KOPT-K1 (cell line): ENCODE data around the gene GADL1.

Source experiments
- H3K27ac ChIP-seq: fragments of 200-600 bp; sonication (generic); 2 replicates; pipeline ENCODE4 v1.5.1; 2016; ENCODE audit warnings: antibody characterized with exemption, mild to moderate bottlenecking, low read depth, low read length; ENCODE audit not compliant: poor library complexity, severe bottlenecking
- H3K36me3 ChIP-seq: fragments of 200-600 bp; sonication (generic); 2 replicates; pipeline ENCODE4 v1.5.1; 2017; ENCODE audit warnings: antibody characterized with exemption, mild to moderate bottlenecking, low read length, moderate library complexity; ENCODE audit not compliant: insufficient read depth
- H3K9me3 ChIP-seq: fragments of 200-600 bp; sonication (generic); 2 replicates; pipeline ENCODE4 v1.5.1; 2017; ENCODE audit warnings: antibody characterized with exemption, low read length, mild to moderate bottlenecking; ENCODE audit not compliant: insufficient read depth, poor library complexity, severe bottlenecking

GADL1 gene, protein sequence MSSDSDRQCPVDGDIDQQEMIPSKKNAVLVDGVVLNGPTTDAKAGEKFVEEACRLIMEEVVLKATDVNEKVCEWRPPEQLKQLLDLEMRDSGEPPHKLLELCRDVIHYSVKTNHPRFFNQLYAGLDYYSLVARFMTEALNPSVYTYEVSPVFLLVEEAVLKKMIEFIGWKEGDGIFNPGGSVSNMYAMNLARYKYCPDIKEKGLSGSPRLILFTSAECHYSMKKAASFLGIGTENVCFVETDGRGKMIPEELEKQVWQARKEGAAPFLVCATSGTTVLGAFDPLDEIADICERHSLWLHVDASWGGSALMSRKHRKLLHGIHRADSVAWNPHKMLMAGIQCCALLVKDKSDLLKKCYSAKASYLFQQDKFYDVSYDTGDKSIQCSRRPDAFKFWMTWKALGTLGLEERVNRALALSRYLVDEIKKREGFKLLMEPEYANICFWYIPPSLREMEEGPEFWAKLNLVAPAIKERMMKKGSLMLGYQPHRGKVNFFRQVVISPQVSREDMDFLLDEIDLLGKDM

DNA sequence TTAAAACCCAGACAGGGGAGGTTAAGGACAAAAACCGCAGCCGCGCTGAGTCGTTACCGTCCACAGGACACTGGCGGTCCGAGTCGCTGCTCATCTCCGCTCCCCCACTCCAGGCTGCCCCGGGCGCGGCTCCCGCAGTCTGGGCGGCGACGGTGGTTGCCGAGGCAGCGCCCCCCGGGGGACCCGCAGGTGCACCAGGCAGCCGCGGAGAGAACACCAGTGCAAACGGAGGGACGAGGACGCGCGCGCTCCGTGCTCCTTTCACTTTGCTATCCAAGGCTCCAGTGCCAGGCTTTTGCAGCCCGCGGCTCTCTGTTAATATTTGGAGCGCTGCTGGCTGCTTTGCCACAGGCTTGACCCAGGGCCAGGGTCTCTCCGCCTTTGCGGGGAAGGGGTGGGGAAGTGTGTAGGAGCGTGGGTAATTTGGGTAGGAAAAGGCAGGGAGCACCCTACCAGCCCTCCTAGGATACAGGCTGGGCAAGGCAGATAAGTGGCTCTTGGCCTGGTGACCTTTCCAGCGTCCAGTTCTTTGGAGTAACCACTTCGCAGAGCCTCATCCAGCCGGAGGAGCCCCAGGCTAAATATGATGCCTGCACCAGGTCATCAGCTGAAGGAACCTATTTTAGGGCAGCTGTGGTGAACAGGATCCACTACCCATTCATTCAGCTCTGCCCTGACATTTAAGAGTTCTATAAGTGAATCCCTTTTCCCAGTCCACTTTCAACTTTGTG lies at the start of gene GADL1:
GADL1 (minus strand) TSS at position 141 of the 731 bp plus-strand sequence; CDS start at position 94, 47 bp downstream.
- no peaks in the 10 kb centered on the region for H3K9me3 ChIP-seq
- no peaks in the 10 kb centered on the region for H3K36me3 ChIP-seq
- H3K27ac ChIP-seq, result no peak within 1 kb of the TSS

DNA sequence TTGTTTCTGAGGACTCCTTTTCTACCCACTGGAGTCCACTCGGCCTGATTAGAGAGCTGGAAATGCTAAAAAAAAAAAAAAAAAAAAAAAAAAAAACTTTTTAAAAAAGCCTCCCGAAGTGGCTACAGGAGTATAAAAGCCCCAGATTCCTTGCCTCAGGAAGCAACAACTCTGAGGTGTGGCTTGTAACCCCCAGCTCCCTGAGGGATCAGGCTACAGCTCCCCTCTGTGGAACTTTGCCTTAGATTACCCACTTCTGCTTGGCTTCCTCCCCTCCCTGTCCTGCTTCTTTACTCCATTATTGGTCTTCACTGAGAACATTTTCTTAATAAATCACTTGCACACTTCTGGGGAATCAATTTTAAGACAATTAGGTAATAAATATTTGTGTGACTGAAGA lies 49.7 kb upstream of the GADL1 start:
- no peak overlapping the region for H3K27ac ChIP-seq
- H3K36me3 ChIP-seq, result no peaks in the 10 kb centered on the region
- no peaks in the 10 kb centered on the region for H3K9me3 ChIP-seq

DNA sequence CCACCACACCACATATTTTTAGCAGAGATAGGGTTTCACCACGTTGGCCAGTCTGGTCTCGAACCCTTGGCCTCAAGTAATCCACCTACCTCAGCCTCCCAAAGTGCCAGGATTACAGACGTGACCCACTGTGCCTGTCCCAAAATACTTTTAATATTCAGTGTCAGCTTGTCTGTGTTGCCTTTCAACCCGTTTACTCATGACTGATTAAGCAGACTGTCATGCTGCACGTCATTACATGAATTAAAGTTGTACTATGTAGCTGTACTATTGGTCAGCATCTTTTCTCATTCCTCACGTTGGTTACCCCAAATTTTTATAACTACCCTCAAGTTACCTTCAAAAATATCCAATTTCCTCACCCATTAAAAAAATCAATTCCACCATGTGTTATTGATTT lies 48.7 kb upstream of the GADL1 start:
- no peaks in the 10 kb centered on the region for H3K9me3 ChIP-seq
- H3K36me3 ChIP-seq, result no peaks in the 10 kb centered on the region
- H3K27ac ChIP-seq, result no peak overlapping the region

DNA sequence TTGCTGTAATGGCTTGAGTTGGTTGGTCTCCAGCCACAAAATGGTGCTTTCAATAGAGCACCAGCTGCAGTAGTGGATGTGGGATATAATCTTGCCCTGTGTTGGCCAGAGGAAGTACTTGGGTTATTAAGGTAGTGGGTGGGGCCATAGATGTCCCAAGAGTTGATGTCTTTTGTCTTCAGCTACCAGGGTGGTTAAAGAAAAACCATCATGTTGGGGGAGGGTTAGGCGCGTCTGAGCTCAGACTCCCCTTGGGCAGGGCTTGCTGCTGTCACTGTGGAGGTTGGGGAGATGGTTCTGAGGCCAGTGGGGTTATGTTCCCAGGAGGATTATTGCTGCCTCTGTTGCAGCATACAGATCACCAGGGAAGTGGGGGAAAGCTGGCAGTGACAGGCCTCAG lies 46.9 kb upstream of the GADL1 start:
- H3K27ac ChIP-seq, result no peak overlapping the region
- H3K36me3 ChIP-seq, result no peaks in the 10 kb centered on the region
- no peaks in the 10 kb centered on the region for H3K9me3 ChIP-seq

DNA sequence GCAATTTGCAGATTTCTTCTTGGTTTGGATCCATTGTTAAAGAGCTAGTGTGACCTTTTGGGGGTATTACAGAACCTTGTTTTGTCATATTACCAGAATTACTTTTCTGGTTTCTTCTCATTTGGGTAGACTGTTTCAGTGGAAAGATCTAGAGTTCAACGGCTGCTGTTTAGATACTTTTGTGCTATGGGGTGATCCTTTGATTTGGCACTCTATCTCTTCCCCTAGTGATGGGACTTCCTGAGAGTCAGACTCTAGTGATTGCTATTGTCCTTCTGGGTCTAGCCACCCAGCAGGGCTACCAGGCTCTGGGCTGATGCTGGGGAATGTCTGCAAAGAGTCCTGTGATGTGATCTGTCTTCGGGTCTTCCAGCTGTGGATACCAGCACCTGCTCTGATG lies 46.3 kb upstream of the GADL1 start:
- Histone ChIP-seq H3K27ac (no peak overlapping the region), H3K9me3 (no peaks in the 10 kb centered on the region), H3K36me3 (no peaks in the 10 kb centered on the region)

DNA sequence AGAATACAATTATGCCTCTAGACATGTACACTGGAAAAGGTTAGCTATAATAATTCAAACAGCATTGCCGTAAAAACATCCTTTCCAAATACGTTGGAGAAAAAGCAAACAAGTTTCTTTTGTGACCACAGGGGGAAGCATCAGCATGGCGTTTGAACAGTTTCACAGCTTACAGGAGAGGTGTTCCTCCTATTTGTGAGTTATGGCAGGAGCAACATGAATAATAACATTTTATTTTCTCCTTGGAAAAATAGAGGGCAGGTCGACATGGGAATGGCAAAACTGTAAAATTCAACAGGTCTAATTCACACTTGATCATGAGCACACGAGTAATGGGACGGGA lies 39.7 kb upstream of the GADL1 start:
- no peak overlapping the region for H3K27ac ChIP-seq
- H3K36me3 ChIP-seq, result no peaks in the 10 kb centered on the region
- no peaks in the 10 kb centered on the region for H3K9me3 ChIP-seq

DNA sequence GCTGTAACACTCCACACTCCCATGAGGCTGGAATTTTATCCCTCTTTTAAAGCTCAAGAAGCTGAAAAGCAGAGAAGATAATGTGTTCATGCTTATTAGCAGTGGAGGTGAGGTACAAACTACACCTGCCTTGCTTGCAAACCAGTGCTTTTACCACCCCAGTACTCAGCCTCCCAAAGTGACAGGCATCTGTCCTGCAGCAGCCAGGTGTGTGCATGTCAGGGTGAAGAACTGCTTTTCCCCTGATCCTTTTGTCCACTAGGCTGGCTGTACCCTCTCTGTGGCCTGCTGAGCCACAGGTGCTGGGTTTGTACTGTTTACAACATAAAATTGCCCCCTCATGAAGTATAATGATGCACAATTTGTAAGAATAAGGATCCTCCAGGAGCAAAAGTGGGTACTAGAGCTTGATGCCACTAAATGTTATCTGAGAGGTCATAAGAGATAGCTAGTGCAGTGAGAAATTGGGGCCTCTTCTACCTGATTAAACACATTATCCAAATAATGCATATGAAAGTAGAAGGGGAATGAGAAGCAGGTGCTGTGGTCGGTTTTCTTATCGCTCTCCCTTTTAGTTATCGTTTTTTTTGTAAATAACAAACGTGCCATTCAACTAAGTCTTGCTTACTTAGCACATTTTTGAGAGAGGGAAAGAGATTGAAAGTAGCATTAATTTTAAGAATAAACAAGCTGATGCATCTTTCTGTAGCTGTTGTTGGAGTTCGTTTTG lies 39.2 kb upstream of the GADL1 start:
- Histone ChIP-seq H3K27ac (no peak overlapping the region), H3K36me3 (no peaks in the 10 kb centered on the region), H3K9me3 (no peaks in the 10 kb centered on the region)

DNA sequence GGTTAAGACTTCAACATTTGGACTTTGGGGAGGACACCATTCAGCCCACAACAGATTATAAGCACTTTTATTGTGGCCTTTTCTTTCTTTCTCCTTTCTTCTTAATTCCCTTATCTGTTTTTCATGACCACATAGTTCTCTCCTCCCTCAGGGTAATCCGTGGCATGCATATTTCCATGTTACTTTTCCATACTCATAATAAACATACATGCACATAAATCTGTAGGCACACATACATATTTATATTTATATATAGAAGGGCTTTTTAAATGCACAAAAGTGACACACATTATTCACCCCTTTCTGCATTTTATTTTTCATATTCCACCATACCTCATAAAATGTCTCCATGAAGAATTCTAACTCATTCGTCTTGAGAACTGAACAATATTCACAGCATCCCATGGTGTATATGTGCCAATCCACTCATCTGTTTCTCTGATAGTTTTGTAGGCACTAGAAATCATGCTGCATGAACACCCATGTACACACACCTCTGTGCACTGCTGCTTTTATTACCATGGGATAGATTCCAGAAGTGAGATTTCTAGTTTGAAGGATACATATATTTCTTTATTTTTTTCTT lies 38.1 kb upstream of the GADL1 start:
- no peak overlapping the region for H3K27ac ChIP-seq
- H3K9me3 ChIP-seq, result no peaks in the 10 kb centered on the region
- no peaks in the 10 kb centered on the region for H3K36me3 ChIP-seq

DNA sequence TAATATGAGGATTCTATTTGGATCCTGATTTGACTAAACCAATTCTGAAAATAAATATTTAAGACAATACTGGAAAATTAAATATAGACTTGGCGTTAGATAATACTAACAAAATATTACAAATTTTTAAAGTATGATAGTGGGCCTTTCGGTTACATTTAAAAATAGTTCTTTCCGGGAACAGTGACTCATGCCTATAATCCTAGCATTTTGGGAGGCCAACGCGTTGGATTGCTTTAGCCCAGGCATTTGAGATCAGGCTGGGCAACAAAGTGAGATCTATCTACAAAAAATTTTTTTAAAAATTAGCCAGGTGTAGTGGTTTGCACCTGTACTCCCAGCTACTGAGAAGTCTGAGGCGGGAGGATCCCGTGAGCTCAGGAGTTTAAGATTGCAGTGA lies 30.3 kb upstream of the GADL1 start:
- H3K36me3 ChIP-seq, result no peaks in the 10 kb centered on the region
- no peak overlapping the region for H3K27ac ChIP-seq
- H3K9me3 ChIP-seq, result peaks cover 27% of the 10 kb centered on the region

DNA sequence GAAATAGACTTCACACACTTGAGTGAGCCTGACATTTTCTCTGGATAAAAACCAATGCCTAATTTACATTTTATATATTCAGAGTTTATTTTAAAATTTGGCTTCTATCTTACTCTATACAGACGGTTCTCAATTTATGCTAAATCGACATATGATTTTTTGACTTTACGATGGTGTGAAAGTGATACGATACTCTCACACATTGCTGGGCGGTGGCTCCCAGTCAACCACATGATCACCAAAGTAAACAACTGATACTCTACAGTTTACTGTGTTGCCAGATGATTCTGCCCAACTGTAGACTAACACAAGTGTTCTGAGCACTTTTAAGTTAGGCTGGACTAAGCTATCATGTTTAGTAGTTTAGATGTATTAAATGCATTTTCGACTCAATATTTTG lies 25.1 kb upstream of the GADL1 start:
- H3K27ac ChIP-seq, result no peak overlapping the region
- H3K36me3 ChIP-seq, result no peaks in the 10 kb centered on the region
- peaks cover 27% of the 10 kb centered on the region for H3K9me3 ChIP-seq

DNA sequence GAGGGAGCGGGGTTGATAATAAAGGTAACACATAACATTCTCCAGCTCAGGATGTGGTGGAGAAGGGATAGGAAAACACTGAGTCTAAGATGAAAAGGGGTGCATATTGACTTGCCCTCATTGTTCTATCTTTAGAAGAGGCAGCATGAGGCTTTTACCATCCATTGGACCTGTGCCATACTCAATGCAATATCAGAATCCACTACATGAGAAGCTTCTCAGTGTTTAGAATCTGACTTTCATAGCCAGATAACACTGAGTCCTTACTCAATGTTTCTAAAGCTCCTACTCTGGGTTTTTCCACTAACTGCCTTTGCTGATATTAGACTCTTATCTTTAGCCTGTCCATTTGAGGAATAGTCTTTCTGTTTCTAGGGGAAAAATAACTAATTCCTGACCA lies 24.3 kb upstream of the GADL1 start:
- H3K9me3 ChIP-seq, result peaks cover 27% of the 10 kb centered on the region
- H3K36me3 ChIP-seq, result no peaks in the 10 kb centered on the region
- H3K27ac ChIP-seq, result no peak overlapping the region

DNA sequence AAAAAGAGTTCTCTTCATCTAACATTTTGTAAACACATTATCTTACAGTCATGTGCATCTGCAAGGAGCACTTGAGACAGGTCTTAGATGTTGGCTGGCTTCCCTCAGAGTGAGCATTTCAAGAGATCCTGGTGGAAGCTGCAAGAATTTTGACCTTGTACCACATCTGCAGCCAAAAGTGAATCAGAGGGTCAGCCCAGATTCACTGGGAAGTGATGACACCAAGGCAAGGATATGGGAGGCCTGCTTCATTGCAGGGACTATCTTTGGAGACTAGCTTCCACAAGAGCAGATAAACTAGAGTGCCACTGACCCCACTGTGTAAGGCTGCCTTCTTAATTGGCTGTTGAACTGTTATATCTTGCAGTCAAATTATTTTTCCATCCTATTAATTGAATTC lies 21.3 kb upstream of the GADL1 start:
- H3K9me3 ChIP-seq, result peaks cover 6% of the 10 kb centered on the region
- H3K36me3 ChIP-seq, result no peaks in the 10 kb centered on the region
- H3K27ac ChIP-seq, result no peak overlapping the region

DNA sequence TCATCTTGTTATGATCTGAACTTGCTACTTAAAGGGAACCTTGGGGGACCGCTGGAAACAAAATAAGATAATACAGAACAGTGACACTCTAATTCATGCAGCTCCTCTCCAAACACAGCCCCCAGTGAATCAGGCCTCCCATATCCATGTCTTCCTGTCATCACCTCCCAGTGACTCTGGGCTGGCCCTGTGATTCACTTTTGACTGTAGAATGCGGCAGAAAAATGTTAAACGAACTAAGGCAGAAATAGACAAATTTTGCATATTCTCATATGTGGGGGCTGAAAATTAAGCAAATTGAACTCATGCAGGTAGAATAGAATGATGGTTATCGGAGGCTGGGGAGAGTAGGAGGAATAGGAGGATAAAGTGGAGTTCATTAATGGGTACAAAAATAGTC lies 20.2 kb upstream of the GADL1 start:
- Histone ChIP-seq H3K27ac (no peak overlapping the region), H3K36me3 (no peaks in the 10 kb centered on the region), H3K9me3 (no peaks in the 10 kb centered on the region)

DNA sequence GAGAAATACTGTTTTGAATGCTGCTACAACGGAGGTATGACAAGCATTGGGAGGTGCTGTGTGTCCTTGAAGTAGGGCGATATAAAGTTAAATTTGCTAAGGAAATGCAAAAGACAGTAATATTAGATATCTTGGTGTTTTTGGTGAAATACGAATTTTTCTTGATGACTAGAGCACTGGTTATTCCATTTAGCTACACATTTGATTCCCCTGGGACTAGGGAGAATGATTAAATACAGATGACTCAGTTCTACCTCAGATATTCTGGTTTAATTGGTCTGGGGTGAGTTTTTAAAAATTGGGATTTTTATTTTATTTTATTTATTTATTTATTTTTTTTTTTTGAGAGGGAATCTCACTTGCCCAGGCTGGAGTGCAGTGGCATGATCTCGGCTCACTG lies 18.7 kb upstream of the GADL1 start:
- Histone ChIP-seq H3K27ac (no peak overlapping the region), H3K36me3 (no peaks in the 10 kb centered on the region), H3K9me3 (no peaks in the 10 kb centered on the region)

DNA sequence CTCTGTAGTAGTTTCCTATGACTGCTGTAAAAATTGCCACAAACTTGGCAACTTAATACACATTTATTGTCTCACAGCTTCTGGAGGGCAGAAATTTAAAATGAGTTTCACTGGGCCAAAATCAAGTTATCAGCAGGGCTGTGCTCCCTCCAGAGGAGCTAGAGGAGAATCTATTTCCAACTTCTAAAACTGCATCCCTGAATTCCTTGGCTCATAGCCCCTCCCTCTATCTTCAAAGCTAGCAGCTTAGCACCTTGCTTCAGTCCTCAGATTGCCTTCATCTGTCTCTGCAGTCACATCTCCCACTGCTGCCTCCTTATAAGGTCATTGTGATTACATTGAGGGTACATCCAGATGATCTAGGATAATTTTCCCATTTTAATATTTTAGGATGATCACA lies 17.8 kb upstream of the GADL1 start:
- Histone ChIP-seq H3K9me3 (no peaks in the 10 kb centered on the region), H3K36me3 (no peaks in the 10 kb centered on the region), H3K27ac (no peak overlapping the region)
